GM12865 (cell line): ENCODE measurements around the gene ASCL4.

Experiments used
- DNase-seq: peaks from one replicate; pipeline ENCODE4 v3.0.0; 2010; ENCODE audit warnings: low read depth
- H3K4me3 ChIP-seq: 2 replicates; pipeline ENCODE4 v1.5.1; 2011; ENCODE audit warnings: mild to moderate bottlenecking, low read depth, low read length, control low read depth
- TF ChIP-seq, protein P1 (sequence below): IDR thresholded peaks from 2 replicates; pipeline ENCODE4 v1.5.1; 2011; ENCODE audit warnings: low read length, control low read depth, low read depth, inconsistent platforms; ENCODE audit not compliant: insufficient read depth; ENCODE audit errors: missing control alignments

The ASCL4 gene

DNA sequence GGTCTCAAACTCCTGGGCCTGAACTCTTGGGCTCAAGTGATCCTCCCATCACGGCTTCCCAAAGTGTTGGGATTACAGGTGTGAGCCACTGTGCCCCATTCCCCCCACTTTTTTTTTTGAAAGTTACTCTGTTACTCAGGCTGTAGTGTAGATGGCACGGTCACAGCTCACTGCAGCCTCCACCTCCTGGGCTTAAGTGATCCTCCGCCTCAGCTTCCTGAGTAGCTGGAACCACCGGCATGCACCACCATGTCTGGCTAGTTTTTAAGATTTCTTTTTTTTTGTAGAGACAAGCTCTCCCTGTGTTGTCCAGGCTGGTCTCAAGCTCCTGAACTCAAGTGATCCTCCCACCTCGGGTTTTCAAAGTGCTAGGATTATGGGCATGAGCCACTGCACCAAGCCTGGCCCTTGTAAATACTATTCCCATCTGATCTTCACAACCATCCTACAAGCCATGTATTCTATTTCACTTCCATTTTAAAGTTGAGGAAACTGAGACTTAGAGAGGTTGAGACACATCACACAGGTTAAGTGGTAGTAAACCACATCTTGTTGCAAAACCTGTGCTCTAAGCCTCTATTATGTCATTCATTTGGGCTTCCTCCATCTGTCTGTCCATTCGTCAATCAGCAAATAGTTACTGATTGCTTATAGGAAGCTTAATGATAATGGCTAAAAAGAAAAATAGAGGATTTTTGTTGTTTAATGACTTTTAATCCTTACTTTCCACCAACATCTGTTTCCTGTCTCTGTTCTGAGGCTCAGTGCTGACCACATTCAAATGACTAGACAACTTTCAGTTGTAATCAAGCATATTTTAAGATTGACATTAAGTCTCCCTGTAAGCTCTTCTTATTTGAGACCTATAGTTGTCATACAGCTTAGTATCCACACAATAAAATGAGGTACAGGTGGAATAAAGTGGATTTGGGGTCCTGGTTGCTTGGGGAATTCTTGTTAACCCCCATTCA lies 9.2 kb downstream of the ASCL4 start:
- peak; percentile 34 for DNase-seq
- TF ChIP-seq, protein P1, sequence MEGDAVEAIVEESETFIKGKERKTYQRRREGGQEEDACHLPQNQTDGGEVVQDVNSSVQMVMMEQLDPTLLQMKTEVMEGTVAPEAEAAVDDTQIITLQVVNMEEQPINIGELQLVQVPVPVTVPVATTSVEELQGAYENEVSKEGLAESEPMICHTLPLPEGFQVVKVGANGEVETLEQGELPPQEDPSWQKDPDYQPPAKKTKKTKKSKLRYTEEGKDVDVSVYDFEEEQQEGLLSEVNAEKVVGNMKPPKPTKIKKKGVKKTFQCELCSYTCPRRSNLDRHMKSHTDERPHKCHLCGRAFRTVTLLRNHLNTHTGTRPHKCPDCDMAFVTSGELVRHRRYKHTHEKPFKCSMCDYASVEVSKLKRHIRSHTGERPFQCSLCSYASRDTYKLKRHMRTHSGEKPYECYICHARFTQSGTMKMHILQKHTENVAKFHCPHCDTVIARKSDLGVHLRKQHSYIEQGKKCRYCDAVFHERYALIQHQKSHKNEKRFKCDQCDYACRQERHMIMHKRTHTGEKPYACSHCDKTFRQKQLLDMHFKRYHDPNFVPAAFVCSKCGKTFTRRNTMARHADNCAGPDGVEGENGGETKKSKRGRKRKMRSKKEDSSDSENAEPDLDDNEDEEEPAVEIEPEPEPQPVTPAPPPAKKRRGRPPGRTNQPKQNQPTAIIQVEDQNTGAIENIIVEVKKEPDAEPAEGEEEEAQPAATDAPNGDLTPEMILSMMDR: no peak

DNA sequence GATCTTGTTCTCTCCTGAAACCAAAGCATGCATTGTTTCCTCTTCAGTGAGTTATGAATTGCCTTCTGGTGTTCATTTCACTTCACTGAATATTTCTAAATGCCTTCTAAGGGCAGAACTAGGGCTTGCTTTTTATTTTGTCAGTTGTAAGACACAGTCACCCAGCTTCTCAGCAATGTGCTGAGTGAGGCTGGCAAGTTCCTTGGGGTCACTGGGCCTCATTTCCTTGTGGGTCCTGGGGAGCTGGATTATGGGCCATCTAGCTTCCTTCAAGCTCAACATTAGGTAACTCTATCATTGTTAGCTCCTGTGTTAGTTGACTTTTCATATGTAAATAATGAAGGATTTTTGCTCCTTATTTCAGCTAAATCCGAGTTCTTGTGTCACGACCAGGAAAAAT lies 13.8 kb downstream of the ASCL4 start:
- H3K4me3 ChIP-seq: no peak overlapping the region

More for the DNA sequence above, 9.2 kb downstream of the ASCL4 start:
- no peak overlapping the region for H3K4me3 ChIP-seq

DNA sequence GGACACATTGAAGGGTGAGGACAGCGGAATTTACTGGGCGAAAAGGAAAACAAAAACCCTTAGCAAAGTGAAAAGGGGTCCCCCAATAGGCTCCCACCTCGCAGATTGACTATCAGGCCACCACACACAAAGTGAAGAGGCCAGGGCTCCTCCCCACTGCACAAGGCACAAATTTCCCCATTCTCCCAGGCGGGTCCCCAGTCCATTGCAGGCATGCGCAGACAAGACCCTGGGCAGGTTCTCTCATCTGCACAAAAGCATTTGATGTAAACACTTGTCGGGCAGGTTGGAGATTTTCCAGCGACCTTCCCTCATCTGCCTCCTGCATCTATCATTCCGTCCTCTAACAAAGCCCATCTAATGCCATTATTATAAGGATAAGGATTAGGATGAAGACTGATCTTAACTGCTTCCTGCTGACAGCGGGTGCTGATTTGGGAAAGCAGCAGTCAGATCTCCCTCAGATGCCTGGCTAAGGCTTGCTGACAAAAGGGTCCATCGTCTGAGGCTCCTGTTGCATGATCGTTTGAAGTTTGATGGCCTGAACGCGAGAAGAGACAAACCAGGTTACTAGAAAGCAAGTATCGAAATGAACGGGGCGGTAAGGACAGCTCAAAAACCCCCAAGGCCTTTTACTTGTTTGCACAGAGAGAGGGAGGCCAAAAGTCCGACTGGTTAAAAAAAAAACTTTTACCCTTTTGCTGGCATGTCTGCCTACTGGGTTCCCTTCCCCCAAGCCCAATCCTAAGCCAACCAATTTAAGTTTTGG lies 14.4 kb downstream of the ASCL4 start:
- TF ChIP-seq, protein P1: no peak
- DNase-seq: no peak
- H3K4me3 ChIP-seq: no peak overlapping the region

More for the DNA sequence above, 13.8 kb downstream of the ASCL4 start:
- no peak for DNase-seq
- TF ChIP-seq, protein P1: no peak

DNA sequence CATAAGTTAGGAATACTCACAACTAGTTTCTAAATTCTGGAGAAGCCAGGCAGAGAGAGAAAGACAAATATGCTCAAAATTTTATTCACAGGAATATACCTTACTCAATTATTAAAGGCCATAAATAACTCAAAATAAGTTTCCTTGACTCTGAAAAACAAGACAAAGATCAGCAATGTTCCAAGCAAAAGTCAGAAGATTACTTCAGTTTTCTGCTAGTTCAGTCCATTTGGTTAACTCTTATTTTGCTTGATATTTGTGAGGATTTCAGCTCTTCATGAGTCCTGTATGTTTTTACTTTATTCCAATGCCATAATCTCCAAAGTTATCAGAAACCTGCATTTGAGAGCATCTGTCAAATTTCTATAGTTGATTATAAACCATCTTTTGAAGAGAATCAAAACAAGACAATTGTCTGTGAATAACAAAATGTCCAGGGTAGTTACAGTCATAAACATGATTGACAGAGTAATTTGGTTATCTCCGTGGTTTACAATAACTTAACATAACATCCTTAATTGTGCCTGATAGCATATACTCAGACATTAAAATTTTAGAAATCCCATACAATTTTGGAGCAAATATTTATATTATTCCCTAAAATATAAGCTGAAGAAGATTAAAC lies 17.1 kb downstream of the ASCL4 start:
- no peak for DNase-seq
- TF ChIP-seq, protein P1: no peak
- H3K4me3 ChIP-seq: no peak overlapping the region

DNA sequence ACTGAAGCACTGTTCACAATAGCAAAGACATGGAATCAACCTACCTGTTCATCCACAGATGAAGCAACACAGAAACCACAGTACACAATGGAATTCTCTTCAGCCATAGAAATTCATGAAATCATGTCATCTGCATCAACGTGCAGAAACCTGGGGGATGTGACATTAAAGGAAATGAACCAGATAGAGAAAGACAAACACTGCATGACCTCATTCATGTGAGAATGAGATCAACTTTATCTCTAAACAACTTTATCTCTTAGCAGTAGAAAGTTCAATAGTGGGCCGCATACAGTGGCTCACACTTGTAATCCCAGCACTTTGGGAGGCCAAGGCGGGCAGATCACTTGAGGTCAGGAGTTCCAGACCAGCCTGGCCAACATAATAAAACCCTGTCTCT lies 19.9 kb downstream of the ASCL4 start:
- no peak for DNase-seq
- TF ChIP-seq, protein P1: no peak
- no peak overlapping the region for H3K4me3 ChIP-seq

DNA sequence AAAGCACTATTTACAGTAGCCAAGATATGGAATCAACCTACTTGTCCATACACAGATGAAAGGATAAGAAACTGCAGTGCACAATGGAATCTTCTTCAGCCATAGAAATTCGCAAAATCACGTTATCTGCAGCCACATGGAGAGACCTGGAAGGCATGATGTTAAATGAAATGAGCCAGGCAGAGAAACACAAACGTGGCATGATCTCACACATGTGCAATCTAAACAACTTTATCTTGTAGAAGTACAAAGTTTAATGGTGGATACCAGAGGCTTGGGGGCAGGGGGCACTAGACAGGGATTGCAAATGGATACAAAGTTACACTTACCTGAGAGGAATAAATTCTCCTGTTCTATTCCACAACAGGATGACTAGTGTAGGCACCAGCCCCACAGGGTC lies 24.1 kb downstream of the ASCL4 start:
- no peak overlapping the region for H3K4me3 ChIP-seq
- TF ChIP-seq, protein P1: no peak
- DNase-seq: no peak
